OCI-LY1 (cell line): ENCODE results near the gene LZTFL1.

Experiments
- H2AFZ ChIP-seq: fragments of 200-600 bp; sonication (generic), shearing (Covaris generic); 2 replicates; pipeline ENCODE4 v1.6.0; 2014; ENCODE audit warnings: antibody characterized with exemption, mild to moderate bottlenecking, low read length
- H3F3A ChIP-seq: fragments of 200-600 bp; sonication (generic), shearing (Covaris generic); 2 replicates; pipeline ENCODE4 v1.6.0; 2014; ENCODE audit warnings: mild to moderate bottlenecking, antibody characterized with exemption, low read length, moderate library complexity; ENCODE audit not compliant: insufficient read depth
- H3K27ac ChIP-seq: fragments of 200-600 bp; sonication (generic); 2 replicates; pipeline ENCODE4 v1.5.1; 2014; ENCODE audit warnings: low read length, mixed run types, mild to moderate bottlenecking, low read depth; ENCODE audit not compliant: poor library complexity, severe bottlenecking
- H3K27me3 ChIP-seq: fragments of 200-600 bp; sonication (generic); 2 replicates; pipeline ENCODE4 v1.6.0; 2014; ENCODE audit warnings: antibody characterized with exemption, mild to moderate bottlenecking, low read length, moderate library complexity; ENCODE audit not compliant: insufficient read depth
- H3K36me3 ChIP-seq: fragments of 200-600 bp; sonication (generic); 2 replicates; pipeline ENCODE4 v1.6.1; 2014; ENCODE audit warnings: mild to moderate bottlenecking, antibody characterized with exemption, low read length, moderate library complexity, mixed read lengths; ENCODE audit not compliant: insufficient read depth
- H3K4me1 ChIP-seq: fragments of 200-600 bp; sonication (generic); 2 replicates; pipeline ENCODE4 v1.5.1; 2014; ENCODE audit warnings: mild to moderate bottlenecking, low read length, moderate library complexity; ENCODE audit not compliant: insufficient read depth, severe bottlenecking
- H3K4me2 ChIP-seq: fragments of 200-600 bp; sonication (generic), shearing (Covaris generic); 2 replicates; pipeline ENCODE4 v1.6.1; 2014; ENCODE audit warnings: low read length
- H3K4me3 ChIP-seq: fragments of 200-600 bp; sonication (generic); 2 replicates; pipeline ENCODE4 v1.5.1; 2014; ENCODE audit warnings: low read length, low read depth, mild to moderate bottlenecking, mixed read lengths; ENCODE audit not compliant: poor library complexity, severe bottlenecking
- H3K79me2 ChIP-seq: fragments of 200-600 bp; shearing (Covaris generic); 2 replicates; pipeline ENCODE4 v1.6.1; 2016; ENCODE audit warnings: mixed run types, low read length, mixed read lengths; ENCODE audit not compliant: insufficient read depth
- H3K9ac ChIP-seq: fragments of 200-600 bp; sonication (generic), shearing (Covaris generic); 2 replicates; pipeline ENCODE4 v1.6.1; 2014; ENCODE audit warnings: mild to moderate bottlenecking, low read length, mixed read lengths
- H3K9me2 ChIP-seq: fragments of 200-600 bp; sonication (generic), shearing (Covaris generic); 2 replicates; pipeline ENCODE4 v1.6.1; 2014; ENCODE audit warnings: low read depth, mild to moderate bottlenecking, low read length, mixed read lengths
- H3K9me3 ChIP-seq: fragments of 200-600 bp; shearing (Covaris generic); 2 replicates; pipeline ENCODE4 v1.6.1; 2014; ENCODE audit warnings: low read length, mixed read lengths
- H4K20me1 ChIP-seq: fragments of 200-600 bp; sonication (generic), shearing (Covaris generic); 2 replicates; pipeline ENCODE4 v1.6.0; 2016; ENCODE audit warnings: mild to moderate bottlenecking, low read length; ENCODE audit not compliant: insufficient read depth
- CTCF ChIP-seq: fragments of 200-600 bp; sonication (generic), shearing (Covaris generic); IDR thresholded peaks from 2 replicates; pipeline ENCODE4 v1.5.1; 2017; ENCODE audit warnings: mild to moderate bottlenecking, antibody characterized with exemption, low read length, moderate library complexity, mixed read lengths
- EZH2 ChIP-seq: fragments of 200-600 bp; sonication (generic), shearing (Covaris generic); IDR thresholded peaks from 2 replicates; pipeline ENCODE4 v1.8.0; 2017; ENCODE audit warnings: borderline replicate concordance, mixed run types, mild to moderate bottlenecking, antibody characterized with exemption, low read length, moderate library complexity, mixed read lengths

Gene LZTFL1

GRCh38 chr3:45782381-45782780 is 59.5 kb downstream of the LZTFL1 start:
- no peaks in the 10 kb centered on the region for H4K20me1 ChIP-seq

GRCh38 chr3:45781841-45782240 is 60.1 kb downstream of the LZTFL1 start:
- H3K4me3 ChIP-seq, result no peak overlapping the region
- H3K9me3 ChIP-seq, result no peaks in the 10 kb centered on the region
- H3F3A ChIP-seq, result no peaks in the 10 kb centered on the region
- H2AFZ ChIP-seq, result no peak overlapping the region
- H3K27ac ChIP-seq, result no peak overlapping the region
- no peak for TF ChIP-seq CTCF
- no peak for TF ChIP-seq EZH2
- no peak overlapping the region for H3K9ac ChIP-seq
- no peak overlapping the region for H3K4me2 ChIP-seq
- no peaks in the 10 kb centered on the region for H3K79me2 ChIP-seq
- H4K20me1 ChIP-seq, result no peaks in the 10 kb centered on the region
- no peaks in the 10 kb centered on the region for H3K9me2 ChIP-seq
- H3K4me1 ChIP-seq, result no peaks in the 10 kb centered on the region
- 0 out of 2 replicates have a peak, but pooled peaks cover 9% of the 10 kb centered on the region for H3K27me3 ChIP-seq
- H3K36me3 ChIP-seq, result no peaks in the 10 kb centered on the region

More at GRCh38 chr3:45782381-45782780, 59.5 kb downstream of the LZTFL1 start:
- Histone ChIP-seq H3K9me3 (no peaks in the 10 kb centered on the region), H2AFZ (no peak overlapping the region), H3K27ac (no peak overlapping the region), H3F3A (no peaks in the 10 kb centered on the region), H3K27me3 (0 out of 2 replicates have a peak, but pooled peaks cover 7% of the 10 kb centered on the region), H3K4me3 (no peak overlapping the region), H3K36me3 (no peaks in the 10 kb centered on the region), H3K4me1 (no peaks in the 10 kb centered on the region), H3K9ac (no peak overlapping the region), H3K4me2 (no peak overlapping the region), H3K79me2 (no peaks in the 10 kb centered on the region), H3K9me2 (no peaks in the 10 kb centered on the region)
- no peak for TF ChIP-seq CTCF
- TF ChIP-seq EZH2, result no peak

GRCh38 chr3:45781271-45781670 is 60.6 kb downstream of the LZTFL1 start:
- H4K20me1 ChIP-seq, result no peaks in the 10 kb centered on the region
- H3K79me2 ChIP-seq, result no peaks in the 10 kb centered on the region
- H3K4me1 ChIP-seq, result no peaks in the 10 kb centered on the region
- no peak overlapping the region for H2AFZ ChIP-seq
- no peaks in the 10 kb centered on the region for H3K36me3 ChIP-seq
- H3K9me3 ChIP-seq, result no peaks in the 10 kb centered on the region
- H3K27me3 ChIP-seq, result 0 out of 2 replicates have a peak, but pooled peaks cover 9% of the 10 kb centered on the region
- no peak overlapping the region for H3K4me2 ChIP-seq
- no peaks in the 10 kb centered on the region for H3K9me2 ChIP-seq
- no peak overlapping the region for H3K9ac ChIP-seq
- TF ChIP-seq EZH2, result no peak
- TF ChIP-seq CTCF, result no peak
- no peaks in the 10 kb centered on the region for H3F3A ChIP-seq
- H3K27ac ChIP-seq, result no peak overlapping the region
- H3K4me3 ChIP-seq, result no peak overlapping the region
